SH-SY5Y (cell line): ENCODE measurements around the gene NUFIP1.

ENCODE experiments used
- GATA2 ChIP-seq: IDR thresholded peaks from 2 replicates; pipeline ENCODE4 v1.6.1; 2011; ENCODE audit warnings: mild to moderate bottlenecking, low read depth, low read length
- GATA3 ChIP-seq: IDR thresholded peaks from 2 replicates; pipeline ENCODE4 v1.6.1; 2011; ENCODE audit warnings: low read depth, mild to moderate bottlenecking, low read length, moderate library complexity

Gene NUFIP1

DNA sequence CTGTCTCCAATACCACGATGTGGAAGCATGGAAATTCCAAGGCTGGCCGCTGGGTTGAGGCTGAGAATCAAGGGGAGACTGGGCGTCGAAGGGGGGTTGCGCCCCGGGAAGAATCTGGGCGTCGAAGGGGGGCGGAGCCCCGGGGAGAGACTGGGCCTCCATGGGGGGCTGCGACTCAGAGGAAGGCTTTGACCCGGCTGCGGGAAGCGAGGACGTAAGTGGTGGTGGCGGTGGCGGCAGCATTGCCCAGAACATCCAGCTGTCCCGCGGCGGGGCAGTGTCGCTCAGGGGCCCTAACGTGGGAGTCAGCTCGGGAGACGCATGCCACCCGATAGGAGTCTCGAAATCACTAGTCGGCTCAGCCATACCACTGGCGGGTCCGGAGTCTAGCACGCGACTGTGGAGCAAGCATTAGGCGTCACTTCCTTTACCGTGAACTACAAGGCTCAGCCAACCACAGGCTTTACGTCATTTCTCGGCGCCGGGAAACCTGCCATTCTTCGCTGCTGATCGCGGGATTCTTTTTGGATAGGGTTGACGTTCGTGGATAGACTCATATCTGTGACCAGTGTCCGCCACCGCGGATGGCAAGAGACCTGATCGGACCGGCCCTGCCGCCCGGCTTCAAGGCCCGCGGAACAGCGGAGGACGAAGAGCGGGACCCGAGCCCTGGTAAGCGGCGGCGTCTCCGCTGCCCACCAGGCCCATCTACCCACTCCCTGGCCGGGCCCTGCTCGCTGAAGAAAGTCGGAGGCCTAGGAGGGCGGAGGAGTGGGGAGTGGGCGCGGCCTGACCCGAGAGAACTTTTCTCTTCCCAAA is at the start of gene NUFIP1, which contains the start of gene GPALPP1:
Gene NUFIP1 (minus strand): TSS at position 401 of the 819 bp plus-strand sequence. CDS start 35 bp downstream, at position 366.
Gene GPALPP1 (plus strand): TSS at position 468 of the 819 bp plus-strand sequence. CDS start 117 bp downstream, at position 585.
- TF ChIP-seq GATA2 (peak; percentile 13; the same call in 1 of the 2 replicates), GATA3 (no peak)

- TF ChIP-seq GATA3 (no peak), GATA2 (no peak)
Observed at GRCh38 chr13:45036206-45036605, 46.9 kb upstream of the NUFIP1 start.

DNA sequence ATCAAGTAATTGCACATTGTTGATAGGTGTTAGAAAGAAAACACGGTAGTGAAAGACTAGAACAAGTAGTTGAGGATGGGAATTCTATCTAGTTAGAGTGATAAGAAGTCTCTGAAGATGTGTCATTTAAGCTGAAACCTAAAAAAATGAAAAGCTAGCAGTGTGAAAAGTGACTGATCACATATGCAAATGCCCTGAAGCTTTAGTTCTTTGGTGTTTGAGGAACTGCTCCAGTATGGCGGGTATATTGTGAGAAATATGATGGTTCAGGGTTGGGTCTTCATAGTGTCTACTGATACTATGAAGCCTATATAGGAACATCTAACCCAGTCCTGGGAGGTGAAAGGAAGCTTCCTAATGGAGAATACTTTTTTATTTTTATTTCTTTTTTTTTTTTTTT is 45.1 kb upstream of the NUFIP1 start:
- no peak for TF ChIP-seq GATA3
- no peak for TF ChIP-seq GATA2

DNA sequence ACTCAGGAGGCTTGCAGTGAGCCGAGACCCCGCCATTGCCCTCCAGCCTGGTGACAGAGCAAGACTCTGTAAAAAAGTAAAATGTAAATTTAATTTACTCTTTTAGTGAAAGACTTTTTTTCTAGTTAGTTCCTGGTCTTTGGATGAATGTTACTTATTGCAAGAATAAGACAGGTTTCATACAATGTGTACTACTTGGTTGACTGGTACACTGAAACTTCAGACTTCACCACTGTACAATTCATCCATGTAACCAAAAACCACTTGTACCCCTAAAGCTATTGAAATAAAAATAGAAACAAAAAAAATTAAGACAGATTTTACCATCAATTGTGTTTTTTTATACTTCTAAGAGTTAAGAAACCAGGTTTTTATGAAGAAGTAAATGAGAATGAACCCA is 35.6 kb upstream of the NUFIP1 start:
- TF ChIP-seq GATA3 (no peak), GATA2 (no peak)

DNA sequence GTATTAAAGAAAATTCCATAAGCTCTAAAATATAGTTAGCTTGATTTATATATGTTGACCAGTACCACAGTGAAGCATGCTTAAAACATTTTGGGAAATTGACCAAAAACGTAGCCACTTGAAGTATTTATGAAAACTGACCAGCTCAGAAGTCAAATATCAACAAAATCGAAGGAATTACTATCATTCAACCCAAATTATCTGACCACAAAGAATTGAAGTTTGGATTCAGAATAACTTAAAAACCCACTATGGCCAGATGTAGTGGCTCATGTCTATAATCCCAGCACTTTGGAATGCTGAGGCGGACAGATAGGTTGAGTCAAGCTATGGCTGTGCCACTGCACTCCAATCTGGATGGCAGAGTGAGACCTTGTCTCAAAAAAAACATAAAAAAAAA is 32.0 kb upstream of the NUFIP1 start:
- TF ChIP-seq GATA2 (no peak), GATA3 (no peak)

DNA sequence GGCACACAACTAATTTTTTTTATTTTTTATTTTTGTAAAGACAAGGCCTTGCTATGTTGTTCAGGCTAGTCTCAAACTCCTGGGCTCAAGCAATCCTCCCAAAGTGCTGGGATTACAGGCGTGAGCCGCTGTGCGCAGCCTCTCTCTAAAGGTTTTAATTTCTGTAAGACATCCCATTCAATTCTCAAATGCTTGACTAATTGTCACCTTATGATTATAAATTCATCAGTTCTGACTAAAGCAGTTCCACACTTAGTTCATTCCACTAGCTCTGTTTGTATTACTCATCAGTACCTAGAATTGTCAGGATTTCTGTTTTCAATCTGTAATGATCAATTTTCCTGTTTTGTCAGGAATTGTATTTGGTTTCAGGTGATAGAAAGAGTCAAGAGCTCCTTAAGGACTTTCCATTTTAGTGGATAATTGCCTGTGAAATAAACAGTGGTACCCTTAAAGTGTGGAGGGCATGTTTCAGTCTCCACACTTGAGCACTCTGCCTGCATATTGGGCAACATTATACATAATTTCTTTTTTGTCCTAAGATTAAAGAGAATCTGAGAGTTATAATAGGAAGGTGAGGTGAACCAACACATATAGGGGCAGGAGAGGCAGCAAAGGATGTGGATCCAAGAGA is 27.6 kb upstream of the NUFIP1 start:
- TF ChIP-seq GATA3 (no peak), GATA2 (no peak)

DNA sequence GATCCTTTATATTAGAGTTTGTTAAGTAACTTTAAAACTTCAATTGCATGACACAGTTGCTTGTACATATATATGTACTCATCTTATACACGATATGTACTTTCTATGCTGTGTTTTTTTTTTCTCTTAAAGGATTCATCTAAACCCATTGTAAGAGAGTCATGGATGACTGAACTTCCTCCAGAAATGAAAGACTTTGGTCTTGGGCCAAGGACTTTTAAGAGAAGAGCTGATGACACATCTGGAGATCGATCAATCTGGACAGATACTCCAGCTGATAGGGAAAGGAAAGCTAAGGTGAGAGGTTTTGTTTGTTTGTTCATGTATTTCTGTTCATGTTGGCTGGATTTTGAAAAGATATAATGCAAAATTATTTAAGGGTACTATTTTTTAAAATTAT is 26.0 kb upstream of the NUFIP1 start:
- TF ChIP-seq GATA3 (no peak), GATA2 (no peak)

DNA sequence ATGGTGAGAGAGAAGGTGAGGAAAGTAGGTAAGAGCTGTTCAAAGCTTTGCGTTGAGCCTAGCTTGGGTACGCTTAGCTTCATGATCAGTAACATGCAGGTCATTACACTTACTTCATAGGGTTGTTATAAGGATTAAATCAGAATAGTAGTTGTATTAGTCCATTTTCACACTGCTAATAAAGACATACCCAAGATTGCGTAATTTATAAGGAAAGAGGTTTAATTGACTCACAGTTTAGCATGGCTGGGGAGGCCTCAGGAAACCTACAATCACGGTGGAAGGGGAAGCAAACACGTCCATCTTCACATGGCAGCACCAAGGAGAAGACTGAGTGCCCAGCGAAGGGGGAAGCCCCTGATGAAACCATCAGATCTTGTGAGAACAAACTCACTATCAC is 21.9 kb upstream of the NUFIP1 start:
- TF ChIP-seq GATA2 (no peak), GATA3 (no peak)

- no peak for TF ChIP-seq GATA3
- TF ChIP-seq GATA2: no peak
Observed at GRCh38 chr13:45007823-45008222, 18.6 kb upstream of the NUFIP1 start.

DNA sequence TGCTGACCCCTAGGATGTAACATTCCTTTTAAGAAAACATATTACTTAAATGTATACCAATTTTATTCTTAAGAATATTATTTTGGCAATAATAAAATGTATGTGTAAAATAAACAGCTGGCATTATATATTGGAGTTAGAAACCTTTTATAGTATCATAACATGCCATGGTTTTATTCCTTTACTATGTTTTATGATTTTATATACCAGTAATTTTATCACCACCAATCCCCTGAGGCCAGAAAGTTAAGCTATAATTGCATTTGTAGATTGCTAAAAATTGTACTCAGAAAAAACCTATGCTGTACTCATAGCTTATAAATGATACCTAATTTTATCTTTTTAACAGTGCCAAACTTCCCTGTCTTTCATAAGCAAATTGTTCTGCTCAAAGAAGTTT is 18.0 kb upstream of the NUFIP1 start:
- no peak for TF ChIP-seq GATA3
- no peak for TF ChIP-seq GATA2

GRCh38 chr13:45004096-45004495 is 14.8 kb upstream of the NUFIP1 start:
- TF ChIP-seq GATA3 (no peak), GATA2 (no peak)

DNA sequence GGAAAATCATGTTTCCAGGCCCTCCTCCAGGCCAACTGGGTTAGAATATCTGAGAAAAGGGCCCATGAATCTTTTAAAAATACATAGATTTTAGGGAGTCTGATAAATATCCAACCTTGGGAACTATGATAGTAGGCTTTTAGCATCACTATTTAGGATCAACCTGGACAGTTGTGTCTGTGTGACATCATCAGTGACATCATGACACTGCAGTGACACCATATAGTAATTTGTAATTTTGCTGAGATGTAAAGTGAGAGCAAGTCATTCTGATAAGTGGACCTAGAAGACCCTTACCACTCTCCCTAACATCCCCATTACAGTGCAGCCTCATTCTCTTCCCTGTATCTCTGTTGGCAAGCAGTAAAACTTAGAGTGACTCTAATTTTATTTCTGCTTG is 14.1 kb upstream of the NUFIP1 start:
- no peak for TF ChIP-seq GATA3
- TF ChIP-seq GATA2: no peak

DNA sequence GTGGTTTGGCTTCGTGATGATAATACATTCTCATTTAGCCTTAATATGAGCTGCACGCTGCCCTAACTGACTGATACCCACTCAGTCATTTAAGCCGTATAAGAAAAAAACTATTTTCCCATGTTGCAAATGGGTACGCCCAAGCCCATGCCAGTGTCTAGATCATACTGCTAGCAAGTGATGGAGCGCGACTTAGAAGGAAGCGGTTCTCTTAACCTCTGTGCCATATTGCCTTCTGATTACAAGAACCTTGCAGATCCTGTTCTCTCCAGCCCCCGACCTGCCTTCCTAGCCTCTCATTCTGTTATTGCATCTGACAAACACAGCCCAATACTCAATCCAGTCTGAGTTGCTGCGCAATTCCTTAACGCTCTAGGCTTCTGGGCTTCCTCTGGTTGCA is 670 bp upstream of the NUFIP1 start:
- TF ChIP-seq GATA3: no peak
- TF ChIP-seq GATA2: no peak

DNA sequence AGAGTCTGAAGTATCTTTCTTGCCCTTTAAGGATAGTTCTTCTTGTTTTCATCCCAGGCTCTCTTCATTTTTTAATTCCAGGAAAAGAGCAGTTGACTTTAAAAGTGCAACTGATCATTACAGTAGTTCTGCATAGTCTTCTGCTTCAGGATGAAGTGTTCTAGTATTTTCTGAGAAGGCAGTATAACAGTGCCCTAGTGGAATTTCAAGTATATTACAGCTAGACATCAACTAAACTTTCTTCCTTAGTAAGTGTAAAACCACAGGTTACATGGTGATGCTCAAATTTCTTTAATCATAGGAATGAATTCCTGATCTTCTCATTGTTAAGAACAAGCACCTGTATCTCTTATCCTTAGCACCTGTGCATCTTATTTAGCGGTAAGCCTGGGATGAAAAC is 10.9 kb downstream of the NUFIP1 start:
- TF ChIP-seq GATA2 (no peak), GATA3 (no peak)
